HPDE6-E6E7 (cell line): ENCODE measurements around the gene GCK.

Source experiments
- DNase-seq: peaks from one replicate; pipeline ENCODE4 v3.0.0; 2011; ENCODE audit warnings: missing footprints; ENCODE audit errors: extremely low spot score

Gene GCK

DNA sequence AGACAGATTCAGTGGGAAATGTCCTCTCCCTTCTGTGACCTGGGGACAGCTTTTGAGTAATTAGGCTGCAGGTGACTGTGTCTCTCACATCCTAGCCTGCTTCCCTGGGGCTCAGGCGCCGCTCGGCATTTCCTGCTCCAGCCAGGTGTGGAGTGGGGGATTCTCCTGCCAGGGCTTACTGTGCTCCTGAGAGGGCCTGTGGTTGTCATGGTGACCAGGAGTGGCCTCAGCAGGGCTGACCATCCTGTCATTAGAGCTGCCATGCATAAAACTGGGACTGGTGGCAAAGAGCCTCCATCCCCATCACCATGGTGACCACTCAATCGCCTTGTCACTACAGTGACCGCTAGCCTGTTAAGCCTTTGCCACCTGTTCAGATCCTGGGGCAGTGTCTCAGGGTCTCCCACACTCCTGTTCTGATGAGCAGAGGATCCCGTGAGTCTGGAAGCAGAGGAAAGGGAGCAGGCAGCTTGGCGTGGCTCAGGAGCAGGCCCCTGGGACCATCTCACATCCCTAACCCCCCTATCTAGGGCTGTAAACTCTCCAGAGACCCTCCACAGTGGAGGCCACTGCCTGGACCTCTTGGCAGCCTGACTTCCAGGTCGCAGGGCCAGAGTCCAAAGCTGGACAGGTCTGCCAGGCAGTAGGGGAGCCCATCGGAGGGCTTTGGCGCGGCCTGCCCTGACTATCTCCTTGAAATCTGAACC is at the start of gene GCK:
Gene GCK, minus strand, starts transcription at position 154 of the 707 bp plus-strand sequence. CDS start 486 bp downstream, outside the sequence.
- no peak for DNase-seq

GRCh38 chr7:44238116-44238695 is 49.0 kb upstream of the GCK start:
- no peak for DNase-seq

DNA sequence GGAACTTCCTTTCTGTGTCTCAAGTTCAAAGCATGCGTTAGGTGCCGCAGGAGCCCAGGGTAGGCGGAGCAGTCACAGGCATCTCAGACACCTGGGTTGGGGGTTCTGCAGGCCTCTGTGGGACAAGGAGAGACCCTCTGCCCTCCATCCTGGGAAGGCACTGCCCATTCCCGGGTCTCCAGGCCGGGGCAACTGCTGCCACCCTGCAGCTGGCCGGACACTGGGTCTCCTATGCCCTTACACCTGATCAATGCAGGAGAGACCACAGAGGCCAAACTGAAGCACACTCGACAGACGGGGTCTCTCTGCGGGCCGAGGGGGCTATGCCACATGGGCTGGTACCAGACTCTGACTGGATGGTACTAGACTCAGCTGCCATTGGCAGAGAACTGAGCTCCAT is 48.5 kb upstream of the GCK start:
- DNase-seq = no peak

DNA sequence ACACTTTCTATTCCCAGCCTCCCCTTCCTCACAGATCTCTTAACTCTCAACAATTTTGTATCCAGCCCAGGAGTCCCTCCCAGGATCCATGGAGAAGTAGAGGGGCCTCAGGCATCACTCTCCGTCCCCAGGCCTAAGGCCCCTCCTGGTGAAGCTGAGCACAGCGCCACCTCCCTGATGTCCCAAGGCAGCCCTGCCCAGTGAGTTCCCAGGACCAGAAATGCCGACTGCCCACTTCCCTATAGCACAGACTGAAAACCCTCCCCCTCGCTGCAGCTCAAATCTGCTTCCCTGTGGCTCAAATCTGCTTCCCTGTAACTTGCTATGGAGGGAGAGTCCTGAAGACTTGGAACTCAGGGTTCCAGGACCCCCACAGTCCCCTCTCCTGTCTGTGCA is 47.1 kb upstream of the GCK start:
- DNase-seq = no peak

GRCh38 chr7:44235582-44236332 is 46.5 kb upstream of the GCK start:
- DNase-seq = no peak

- DNase-seq = no peak
These were observed 45.8 kb upstream of the GCK start for GRCh38 chr7:44235066-44235465.

- DNase-seq = no peak
These were observed 43.9 kb upstream of the GCK start for GRCh38 chr7:44232901-44233715.

DNA sequence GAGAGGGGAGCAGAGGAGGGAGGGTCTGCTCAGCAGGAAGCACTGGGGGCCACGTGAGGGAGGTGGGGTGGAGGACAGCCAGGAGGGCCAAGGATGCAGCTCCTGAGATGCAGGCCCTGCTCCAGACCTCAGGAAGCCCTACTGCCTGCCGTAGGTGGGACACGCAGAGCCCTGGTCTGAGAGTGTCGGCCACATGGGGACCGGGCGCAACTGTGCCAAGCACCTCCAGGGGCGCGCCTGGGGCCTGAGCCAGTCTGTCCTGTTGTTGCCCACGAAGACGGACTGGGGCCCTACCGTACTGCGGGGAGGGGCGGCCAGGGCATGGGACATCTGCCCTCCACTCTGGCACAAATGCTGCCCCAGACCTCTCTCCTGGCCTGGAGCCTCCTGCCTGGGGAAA is 43.2 kb upstream of the GCK start:
- DNase-seq = no peak

GRCh38 chr7:44231088-44231487 is 41.8 kb upstream of the GCK start:
- DNase-seq = no peak

- DNase-seq = no peak
These were observed 41.0 kb upstream of the GCK start for GRCh38 chr7:44230286-44230685.

GRCh38 chr7:44229546-44230105 is 40.4 kb upstream of the GCK start:
- no peak for DNase-seq

DNA sequence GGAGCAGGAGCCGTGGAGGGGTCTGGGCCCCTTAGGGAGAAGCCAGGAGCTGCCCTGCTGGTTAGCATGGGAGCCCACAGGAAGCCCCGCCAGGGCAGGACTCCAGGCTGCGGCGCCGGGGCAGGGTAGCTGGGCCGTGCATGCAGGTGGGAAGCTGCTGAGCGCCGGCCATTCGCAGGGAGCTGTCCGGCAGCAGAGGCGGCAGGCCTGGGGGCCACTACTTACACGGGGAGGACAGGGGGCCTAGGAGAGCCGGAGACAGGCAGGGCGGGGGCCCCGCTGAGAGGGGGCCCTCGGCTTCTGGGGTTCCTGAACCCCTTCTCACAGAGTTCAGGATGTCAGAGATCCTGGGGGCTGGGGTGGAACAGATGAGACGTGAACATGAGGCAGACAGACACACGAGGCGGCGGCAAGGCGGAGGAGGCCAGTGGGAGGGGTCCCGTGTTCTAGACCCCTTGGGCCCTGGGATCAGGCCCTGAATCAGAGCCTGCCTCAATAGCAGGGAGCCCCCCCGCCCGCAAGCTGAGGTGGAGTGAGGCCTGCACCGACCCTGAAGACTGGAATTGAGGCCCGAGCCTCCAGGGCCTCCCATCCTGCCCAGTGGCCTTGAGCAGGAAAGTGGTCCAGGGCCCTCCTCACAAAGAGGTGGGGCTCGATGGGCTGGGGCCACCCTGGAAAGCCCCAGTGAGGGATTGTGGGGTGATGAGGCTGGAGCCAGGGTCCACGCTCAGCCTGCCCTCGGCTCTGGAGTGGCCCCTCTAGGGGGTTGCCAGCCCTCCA is 39.5 kb upstream of the GCK start:
- DNase-seq = no peak

GRCh38 chr7:44227911-44228310 is 38.7 kb upstream of the GCK start:
- no peak for DNase-seq

GRCh38 chr7:44226396-44226753 is 37.1 kb upstream of the GCK start:
- DNase-seq = no peak

DNA sequence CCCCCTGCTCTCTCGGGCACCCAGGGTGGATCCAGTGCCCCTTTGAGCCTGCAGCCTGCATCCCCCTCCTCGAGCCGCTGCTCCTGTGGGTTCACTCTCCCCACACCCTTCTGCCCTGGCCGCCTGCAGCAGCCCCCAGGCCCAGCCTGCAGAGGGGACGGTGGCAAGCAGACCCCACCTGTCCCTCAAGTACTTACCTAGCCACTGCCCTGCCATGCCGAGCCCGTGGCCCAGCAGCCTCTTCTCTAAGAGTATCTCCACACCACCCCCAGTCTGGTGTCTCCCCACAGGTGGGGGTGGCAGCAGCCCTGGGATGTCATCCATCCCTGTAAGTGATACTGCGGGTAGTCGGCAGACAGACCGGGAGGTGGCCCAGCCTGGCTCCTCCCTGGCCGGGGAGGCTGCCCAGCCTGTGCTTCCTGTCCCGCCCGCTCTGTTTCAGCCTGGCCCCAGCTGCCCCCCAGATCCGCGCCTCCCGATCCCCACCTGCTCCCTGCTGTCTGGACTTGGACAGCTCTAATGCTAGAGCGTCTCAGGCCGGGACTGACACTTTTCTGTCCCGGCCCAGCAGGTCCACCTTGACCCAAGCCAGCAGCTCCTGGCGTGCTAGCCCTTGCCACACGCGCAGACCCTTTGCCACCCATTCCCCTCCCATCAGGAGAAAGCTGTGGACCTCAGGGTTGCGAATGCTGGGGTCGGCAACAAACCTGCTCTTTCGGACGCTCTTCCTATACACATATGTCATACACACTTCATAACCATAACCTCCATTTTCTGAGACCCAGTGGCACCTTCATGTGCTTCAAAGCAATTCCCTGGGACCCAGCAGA is 36.5 kb upstream of the GCK start:
- no peak for DNase-seq

GRCh38 chr7:44224974-44225565 is 35.8 kb upstream of the GCK start:
- no peak for DNase-seq

DNA sequence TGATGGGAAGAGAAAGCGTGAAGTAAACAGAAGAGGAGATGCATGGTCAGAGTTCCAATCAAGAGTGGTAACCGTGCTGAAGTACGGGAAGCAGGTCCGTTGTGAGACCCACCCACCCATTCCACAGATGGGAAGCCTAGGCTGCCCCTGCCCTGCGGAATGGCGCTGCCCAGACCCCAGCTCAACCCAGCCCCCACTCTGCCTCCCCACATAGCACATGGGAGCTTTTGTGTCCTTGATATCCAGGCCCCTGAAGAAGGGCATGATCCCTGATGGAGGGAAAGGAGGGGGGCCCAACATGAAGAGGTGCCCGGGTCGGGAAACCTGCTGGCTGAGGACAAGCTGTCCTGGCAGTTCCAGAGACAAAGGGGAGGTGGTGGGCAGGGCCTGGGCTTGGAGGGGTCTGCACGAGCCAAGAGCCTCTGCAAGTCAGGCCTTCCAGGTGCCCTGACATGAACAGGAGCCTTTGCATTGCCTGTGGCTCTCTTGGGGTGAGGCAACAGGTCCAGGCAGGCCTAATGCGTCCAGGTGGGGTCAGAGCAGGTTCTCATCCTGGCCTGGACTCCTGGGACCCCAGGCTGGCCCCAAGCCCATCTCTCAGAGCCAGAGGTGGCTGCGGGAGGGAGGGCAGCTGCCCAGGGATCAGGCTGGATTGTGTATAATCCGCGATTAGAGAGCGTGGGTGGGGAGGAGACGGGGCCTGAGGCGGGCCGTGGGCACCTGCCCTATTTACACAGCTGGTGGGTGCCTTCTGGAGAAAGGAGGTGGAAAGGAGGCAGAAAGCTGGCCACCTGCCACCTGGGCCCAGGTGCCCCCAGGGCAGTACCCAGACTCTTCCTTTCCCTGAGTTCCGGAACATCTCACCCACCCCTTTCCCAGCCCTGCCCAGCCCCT is 35.1 kb upstream of the GCK start:
- no peak for DNase-seq

- no peak for DNase-seq
These were observed 34.3 kb upstream of the GCK start for GRCh38 chr7:44223362-44224079.
